HG03432 (cell line): ENCODE results near the gene NFKBIL1.
"Not testable (repeated sequence)": the region's sequence is repeated elsewhere in the genome, so short reads cannot be mapped to it uniquely, and the experiment has no call there.

Experiments used
- ATAC-seq: cut with Tn5 transposase; IDR thresholded peaks from one replicate; pipeline ENCODE4 v1.9.1; 2021; ENCODE audit warnings: mild to moderate bottlenecking, moderate library complexity; ENCODE audit not compliant: unreplicated experiment

The NFKBIL1 gene

GRCh38 chr6:31580438-31580740 is 33.0 kb downstream of the NFKBIL1 start:
- no peak for ATAC-seq

- peak; percentile 57 for ATAC-seq
Observed at GRCh38 chr6:31580807-31581433, 33.5 kb downstream of the NFKBIL1 start.

- ATAC-seq = no peak
Observed at GRCh38 chr6:31581434-31582229, 34.2 kb downstream of the NFKBIL1 start.

GRCh38 chr6:31582230-31582643 is 34.8 kb downstream of the NFKBIL1 start, which contains the start of gene LTB:
LTB (minus strand) TSS chr6:31582424; CDS start chr6:31582417, 7 bp downstream.
- ATAC-seq = no peak

GRCh38 chr6:31585491-31585890 is 38.1 kb downstream of the NFKBIL1 start:
- ATAC-seq = no peak

- ATAC-seq = no peak
Observed at GRCh38 chr6:31586008-31586407, 38.6 kb downstream of the NFKBIL1 start, which contains the start of gene LST1. LST1 (plus strand) TSS chr6:31586277; CDS start chr6:31587300, 1,023 bp downstream.

- no peak for ATAC-seq
Observed at GRCh38 chr6:31586599-31587281, 39.3 kb downstream of the NFKBIL1 start.

GRCh38 chr6:31587791-31588777 is 40.7 kb downstream of the NFKBIL1 start:
- no peak for ATAC-seq

GRCh38 chr6:31588871-31589650 is 41.7 kb downstream of the NFKBIL1 start:
- no peak for ATAC-seq

- ATAC-seq = not testable (repeated sequence)
Observed at GRCh38 chr6:31590691-31591090, 43.3 kb downstream of the NFKBIL1 start.

- no peak for ATAC-seq
Observed at GRCh38 chr6:31592396-31592771, 45.0 kb downstream of the NFKBIL1 start.

GRCh38 chr6:31597006-31597405 is 49.6 kb downstream of the NFKBIL1 start:
- ATAC-seq = no peak

GRCh38 chr6:31607317-31607716 is 59.9 kb downstream of the NFKBIL1 start:
- no peak for ATAC-seq
